ENCODE results near the gene EXOC7.

The EXOC7 gene

GRCh38 chr17:76036497-76037261, 66.9 kb downstream of the EXOC7 start:
- no peak for DNase-seq

GRCh38 chr17:76034428-76035350, 68.9 kb downstream of the EXOC7 start:
- no peak for DNase-seq

- DNase-seq = no peak
Measured at GRCh38 chr17:76033139-76033538, 70.4 kb downstream of the EXOC7 start.

GRCh38 chr17:76032780-76033108, 70.8 kb downstream of the EXOC7 start:
- no peak for DNase-seq

- DNase-seq = no peak
Measured at GRCh38 chr17:76032073-76032779, 71.4 kb downstream of the EXOC7 start.

Data from activated CD4-positive, alpha-beta T cell treated with anti-CD3 and anti-CD28 coated beads, Interleukin-10, Interleukin-2, amounts not matched to agents 100 ng/mL and 50 ng/mL, durations not matched to agents 16 hours and 8 hours (primary cell).